Measurements from ENCODE around the gene KHK.

- TF ChIP-seq GATA2 (IDR thresholded peaks at IDR 0.05; ENCODE audit: low read depth, low read length) (no peak), GATA3 (IDR thresholded peaks at IDR 0.05; ENCODE audit: low read depth, low read length) (no peak)
Observed at GRCh38 chr2:27070653-27071276, 15.8 kb upstream of the KHK start.
